A673 (cell line): ENCODE data around the gene CFAP126.

Source experiments
- EZH2 ChIP-seq: fragments of 200-600 bp; sonication (generic); IDR thresholded peaks from 2 replicates; pipeline ENCODE4 v1.6.1; 2017; ENCODE audit warnings: borderline replicate concordance, low read depth, mild to moderate bottlenecking, mixed read lengths, antibody characterized with exemption, low read length; ENCODE audit not compliant: poor library complexity, severe bottlenecking
- TF ChIP-seq, protein P1 (sequence below): fragments of 300-800, 200-600 bp; sonication (generic); conservative IDR thresholded peaks from 2 replicates; pipeline ENCODE4 v1.5.1; 2017; ENCODE audit warnings: low read depth, mild to moderate bottlenecking, antibody characterized with exemption, low read length, moderate library complexity, mixed read lengths

DNA sequence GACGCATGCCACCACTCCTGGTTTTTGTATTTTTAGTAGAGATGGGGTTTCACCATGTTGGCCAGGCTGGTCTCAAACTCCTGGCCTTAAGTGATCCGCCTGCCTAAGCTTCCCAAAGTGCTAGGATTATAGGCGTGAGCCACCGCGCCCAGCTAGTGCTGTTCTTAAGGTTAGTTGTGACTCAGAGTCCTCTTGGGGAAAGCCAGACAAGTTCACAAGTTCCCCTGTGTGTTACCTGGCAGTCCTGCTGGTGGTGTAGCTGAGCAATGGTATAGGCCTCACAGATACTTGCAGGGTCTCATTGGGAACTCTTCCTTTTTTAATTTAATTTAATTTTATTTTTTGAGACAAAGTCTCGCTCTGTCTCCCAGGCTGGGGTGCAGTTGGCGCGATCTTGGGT, 10.6 kb downstream of the CFAP126 start:
- no peak for TF ChIP-seq EZH2
- TF ChIP-seq, protein P1, sequence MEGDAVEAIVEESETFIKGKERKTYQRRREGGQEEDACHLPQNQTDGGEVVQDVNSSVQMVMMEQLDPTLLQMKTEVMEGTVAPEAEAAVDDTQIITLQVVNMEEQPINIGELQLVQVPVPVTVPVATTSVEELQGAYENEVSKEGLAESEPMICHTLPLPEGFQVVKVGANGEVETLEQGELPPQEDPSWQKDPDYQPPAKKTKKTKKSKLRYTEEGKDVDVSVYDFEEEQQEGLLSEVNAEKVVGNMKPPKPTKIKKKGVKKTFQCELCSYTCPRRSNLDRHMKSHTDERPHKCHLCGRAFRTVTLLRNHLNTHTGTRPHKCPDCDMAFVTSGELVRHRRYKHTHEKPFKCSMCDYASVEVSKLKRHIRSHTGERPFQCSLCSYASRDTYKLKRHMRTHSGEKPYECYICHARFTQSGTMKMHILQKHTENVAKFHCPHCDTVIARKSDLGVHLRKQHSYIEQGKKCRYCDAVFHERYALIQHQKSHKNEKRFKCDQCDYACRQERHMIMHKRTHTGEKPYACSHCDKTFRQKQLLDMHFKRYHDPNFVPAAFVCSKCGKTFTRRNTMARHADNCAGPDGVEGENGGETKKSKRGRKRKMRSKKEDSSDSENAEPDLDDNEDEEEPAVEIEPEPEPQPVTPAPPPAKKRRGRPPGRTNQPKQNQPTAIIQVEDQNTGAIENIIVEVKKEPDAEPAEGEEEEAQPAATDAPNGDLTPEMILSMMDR: no peak
